ENCODE data around the gene HIPK3.
"Not testable (repeated sequence)": the region's sequence is repeated elsewhere in the genome, so short reads cannot be mapped to it uniquely, and the experiment has no call there.

Gene HIPK3

DNA sequence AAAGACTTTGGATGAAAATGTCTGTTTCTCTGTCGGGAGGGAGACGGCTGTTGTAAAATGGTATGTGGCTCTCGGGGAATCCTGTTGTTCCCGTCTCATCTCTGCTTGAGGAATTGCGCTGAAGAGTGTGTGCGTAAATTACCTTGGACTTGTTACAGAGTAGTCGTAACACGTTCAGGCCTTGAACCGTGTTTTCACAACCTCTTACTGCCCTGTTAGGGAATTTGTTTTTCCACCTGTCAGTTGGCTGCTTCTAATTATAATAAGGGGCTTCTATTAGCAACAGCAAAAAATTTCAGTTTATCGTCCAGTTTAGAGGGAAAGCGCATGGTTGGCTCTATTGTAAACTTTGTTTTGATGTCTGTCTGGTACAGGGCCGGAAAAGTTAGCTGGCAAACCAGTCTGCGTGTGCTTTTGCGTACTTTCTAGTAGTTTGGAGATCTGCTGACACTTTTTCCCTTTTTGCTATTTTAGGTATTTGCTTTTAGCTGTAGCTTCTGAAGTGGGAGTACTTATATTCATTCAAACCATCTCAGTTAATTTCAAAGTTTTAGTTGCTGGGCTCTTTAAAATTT lies 1.5 kb downstream of the HIPK3 start:
- no peak for DNase-seq (ENCODE audit: low spot score)

DNA sequence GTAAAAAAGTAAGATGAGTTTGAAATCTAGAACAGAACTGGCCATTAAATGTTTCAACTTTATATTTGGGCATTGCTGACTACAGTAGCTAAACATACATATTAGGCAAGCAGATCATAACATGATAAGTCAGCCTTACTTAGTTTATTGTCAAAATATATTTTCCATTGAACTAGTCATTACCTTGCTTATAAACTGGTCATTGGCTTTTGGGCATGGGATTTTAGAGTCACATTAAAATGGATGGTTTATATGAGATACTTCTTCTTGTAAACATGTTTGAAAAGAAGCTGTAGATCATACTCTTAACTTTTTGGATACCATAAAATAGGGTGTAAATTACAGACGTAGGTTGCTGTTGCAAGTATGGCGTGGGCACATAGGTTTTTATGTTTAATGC lies 2.7 kb downstream of the HIPK3 start:
- no peak for DNase-seq (ENCODE audit: low spot score)

DNA sequence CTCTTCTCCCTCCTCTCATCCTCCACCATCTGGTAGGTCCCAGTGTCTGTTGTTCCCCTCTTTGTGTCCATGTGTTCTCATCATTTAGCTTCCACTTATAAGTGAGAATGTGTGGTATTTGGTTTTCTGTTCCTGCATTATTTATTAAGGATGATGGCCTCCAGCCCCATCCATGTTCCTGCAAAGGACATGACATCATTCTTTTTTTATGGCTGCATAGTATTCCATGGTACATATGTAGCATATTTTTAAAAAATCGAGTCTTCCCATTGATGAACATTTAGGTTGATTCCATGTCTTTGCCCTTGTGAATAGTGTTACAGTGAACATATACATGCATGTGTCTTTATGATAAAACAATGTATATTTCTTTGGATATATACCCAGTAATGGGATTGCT lies 4.2 kb downstream of the HIPK3 start:
- not testable (repeated sequence) for DNase-seq (ENCODE audit: low spot score)

GRCh38 chr11:33262011-33262645 lies 4.9 kb downstream of the HIPK3 start:
- DNase-seq (ENCODE audit: low spot score) = no peak

DNA sequence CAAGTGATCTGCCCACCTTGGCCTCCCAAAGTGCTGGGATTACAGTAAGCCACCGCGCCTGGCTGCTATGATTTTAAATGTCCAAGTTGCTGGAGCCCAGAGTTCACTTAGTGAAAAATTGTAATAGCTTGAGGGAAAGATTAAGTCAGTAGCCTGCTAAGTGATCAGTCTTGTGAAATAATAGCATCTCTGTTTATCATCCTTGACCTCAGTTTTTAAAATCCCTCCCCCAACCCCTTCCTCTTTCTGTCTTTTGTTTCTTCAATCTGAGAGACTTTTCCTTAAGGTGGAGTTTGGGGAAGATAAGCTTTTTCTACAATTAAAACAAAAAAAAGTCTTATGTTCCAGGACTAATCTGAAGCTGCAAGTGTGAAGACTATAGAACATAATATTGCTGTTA lies 6.4 kb downstream of the HIPK3 start:
- no peak for DNase-seq (ENCODE audit: low spot score)

GRCh38 chr11:33264926-33265325 lies 7.7 kb downstream of the HIPK3 start:
- DNase-seq (ENCODE audit: low spot score) = no peak

GRCh38 chr11:33266393-33267215 lies 9.4 kb downstream of the HIPK3 start:
- no peak for DNase-seq (ENCODE audit: low spot score)

DNA sequence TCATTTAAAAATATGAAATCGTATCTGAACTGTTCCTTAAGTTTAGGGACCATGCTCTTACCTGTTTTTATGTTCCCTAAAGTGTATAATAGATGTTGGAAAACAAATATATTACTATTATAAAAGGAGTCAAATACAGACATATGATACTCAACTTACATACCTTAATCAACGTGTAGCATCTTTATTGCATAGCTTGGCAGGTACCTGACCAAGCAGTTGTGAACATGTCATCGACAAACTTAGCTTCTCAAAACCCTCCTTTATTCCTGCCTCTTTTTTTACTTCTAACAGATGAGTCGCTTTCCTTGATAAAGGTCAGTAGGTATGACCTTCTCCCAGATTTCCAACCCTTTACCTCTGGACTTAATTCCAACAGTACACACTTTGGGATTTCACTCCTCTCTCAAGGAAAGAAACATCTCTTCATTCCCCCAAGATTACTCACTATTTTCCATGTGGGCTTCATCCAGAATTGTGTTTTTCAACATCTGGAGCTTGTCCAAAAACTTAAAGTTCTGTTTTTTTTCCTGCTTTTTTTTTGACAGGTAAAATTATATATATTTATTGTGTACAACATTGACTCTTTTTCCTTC lies 11.9 kb downstream of the HIPK3 start:
- peak; percentile 37 for DNase-seq (ENCODE audit: low spot score)

DNA sequence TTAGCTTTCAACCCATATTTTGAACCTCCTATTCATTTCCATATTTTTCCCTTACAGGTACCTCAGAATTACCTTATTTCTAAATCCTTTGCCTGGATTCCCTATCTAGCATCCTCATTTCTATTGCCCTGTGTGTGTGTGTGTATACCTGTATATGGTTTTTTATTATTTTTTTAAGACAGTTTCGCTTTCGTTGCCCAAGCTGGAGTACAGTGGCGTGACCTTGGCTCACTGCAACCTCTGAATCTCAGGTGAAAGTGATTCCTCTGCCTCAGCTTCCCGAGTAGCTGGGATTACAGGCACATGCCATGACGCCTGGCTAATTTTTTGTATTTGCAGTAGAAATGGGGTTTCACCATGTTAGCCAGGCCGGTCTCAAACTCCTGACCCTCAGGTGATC lies 12.6 kb downstream of the HIPK3 start:
- no peak for DNase-seq (ENCODE audit: low spot score)

- DNase-seq (ENCODE audit: low spot score) = no peak
Measured at GRCh38 chr11:33271059-33271458, 13.9 kb downstream of the HIPK3 start.

GRCh38 chr11:33272338-33273107 lies 15.3 kb downstream of the HIPK3 start:
- DNase-seq (ENCODE audit: low spot score) = no peak

DNA sequence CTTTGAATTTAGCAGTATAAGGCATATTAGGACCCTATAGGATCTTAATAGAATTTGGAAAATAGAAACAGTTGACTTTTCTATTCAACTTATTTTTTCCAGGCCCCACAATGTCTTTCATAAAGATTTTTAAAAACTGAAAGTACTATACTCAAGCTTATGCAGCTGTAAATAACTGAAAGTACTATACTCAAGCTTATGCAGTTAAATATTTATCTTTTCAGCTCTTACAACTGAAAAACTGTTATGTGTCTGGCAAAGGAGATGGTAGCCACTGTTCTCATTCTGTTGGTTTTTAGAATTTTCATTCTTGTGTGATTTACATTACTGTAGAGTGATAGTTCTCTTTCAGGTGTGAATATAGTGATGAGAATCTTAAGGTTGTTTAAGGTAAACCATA lies 16.5 kb downstream of the HIPK3 start:
- DNase-seq (ENCODE audit: low spot score) = no peak

GRCh38 chr11:33280411-33280810 lies 23.2 kb downstream of the HIPK3 start:
- no peak for DNase-seq (ENCODE audit: low spot score)

GRCh38 chr11:33281758-33282157 lies 24.6 kb downstream of the HIPK3 start:
- DNase-seq (ENCODE audit: low spot score) = no peak

DNA sequence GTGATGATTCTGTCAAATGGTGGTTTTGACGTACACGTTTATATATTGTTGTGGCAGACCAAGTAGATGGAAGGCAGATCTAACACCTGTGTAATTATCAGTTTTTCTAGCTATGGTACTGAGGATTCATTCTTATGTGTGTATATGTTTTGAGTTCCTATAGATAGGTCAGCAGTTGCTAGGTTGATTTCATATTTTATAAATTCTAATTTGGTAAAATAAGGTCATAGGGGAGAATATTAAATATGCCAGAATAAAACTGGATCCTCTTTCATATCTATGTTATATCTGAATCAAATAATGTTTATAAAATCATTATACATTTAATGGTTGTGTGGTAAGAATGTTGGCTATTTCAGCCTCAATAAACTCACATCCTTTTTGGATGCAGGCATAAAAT lies 27.6 kb downstream of the HIPK3 start:
- no peak for DNase-seq (ENCODE audit: low spot score)

DNA sequence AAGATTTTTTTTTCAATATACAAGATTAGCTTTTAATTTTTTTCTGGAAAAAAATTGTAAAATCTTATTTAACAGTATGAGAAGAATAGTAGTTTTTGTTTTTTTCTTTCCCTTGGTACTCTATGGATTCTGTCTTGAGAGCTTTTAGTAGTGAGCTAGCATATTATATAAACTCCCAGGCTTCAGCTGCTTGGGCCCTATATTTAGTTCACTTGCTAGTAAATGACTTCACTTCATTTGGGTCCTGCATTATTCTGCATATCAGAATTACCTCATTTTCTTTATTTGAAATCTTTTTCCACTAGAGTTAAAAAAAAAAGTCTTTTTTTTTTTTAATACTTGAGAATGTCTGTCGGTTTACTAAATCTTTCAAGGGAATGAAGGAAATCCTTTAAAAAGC lies 33.1 kb downstream of the HIPK3 start:
- DNase-seq (ENCODE audit: low spot score) = no peak

GRCh38 chr11:33291004-33291777 lies 34.0 kb downstream of the HIPK3 start:
- no peak for DNase-seq (ENCODE audit: low spot score)

GRCh38 chr11:33292311-33292710 lies 35.1 kb downstream of the HIPK3 start:
- no peak for DNase-seq (ENCODE audit: low spot score)

- DNase-seq (ENCODE audit: low spot score) = no peak
Measured at GRCh38 chr11:33294224-33294623, 37.0 kb downstream of the HIPK3 start.

GRCh38 chr11:33294797-33295196 lies 37.6 kb downstream of the HIPK3 start:
- no peak for DNase-seq (ENCODE audit: low spot score)

GRCh38 chr11:33296695-33297094 lies 39.5 kb downstream of the HIPK3 start:
- DNase-seq (ENCODE audit: low spot score) = no peak

Measured in AG20443 (cell line).